ENCODE measurements around the gene TEX2. TPM values are rescaled to one million over a fixed set of nuclear protein-coding genes. Genes with fewer than 3 reads are reported as not detected.

The TEX2 gene
- total and polyA plus RNA-seq, 2 of the 13 experiments (the other 11 are each of a cell fraction or from before 2014, with no cell fraction given) = 21.4 to 37.7 TPM

- TF ChIP-seq AHDC1 (CRISPR knock-in tag; IDR thresholded peaks at IDR 0.05; ENCODE audit: borderline replicate concordance) (peak; percentile 76; the same call in 1 of the 2 replicates), ZNF687 (CRISPR knock-in tag; IDR thresholded peaks at IDR 0.05) (peak; percentile 88), TOE1 (CRISPR knock-in tag; IDR thresholded peaks at IDR 0.05) (no peak), TBL1XR1 (IDR thresholded peaks at IDR 0.05; ENCODE audit: borderline replicate concordance, low read length, partially characterized antibody) (no peak), ARHGAP35 (CRISPR knock-in tag; IDR thresholded peaks at IDR 0.05; ENCODE audit: borderline replicate concordance) (no peak), THAP11 (CRISPR knock-in tag; IDR thresholded peaks at IDR 0.05) (peak; percentile 55; the same call in 1 of the 2 replicates), ZFP62 (CRISPR knock-in tag; IDR thresholded peaks at IDR 0.05) (no peak), DNMT3B (CRISPR knock-in tag; conservative IDR thresholded peaks at IDR 0.05) (no peak), ZNF160 (CRISPR knock-in tag; IDR thresholded peaks at IDR 0.05) (no peak), XBP1 (CRISPR knock-in tag; IDR thresholded peaks at IDR 0.05) (no peak), ZC3H4 (CRISPR knock-in tag; IDR thresholded peaks at IDR 0.05; ENCODE audit: borderline replicate concordance) (no peak), HINFP (CRISPR knock-in tag; IDR thresholded peaks at IDR 0.05; ENCODE audit: low read depth) (0 out of 2 replicates have a peak, but pooled peaks have one; percentile 49), RFX3 (CRISPR knock-in tag; IDR thresholded peaks at IDR 0.05) (no peak)
- TF ChIP-seq, protein P1, sequence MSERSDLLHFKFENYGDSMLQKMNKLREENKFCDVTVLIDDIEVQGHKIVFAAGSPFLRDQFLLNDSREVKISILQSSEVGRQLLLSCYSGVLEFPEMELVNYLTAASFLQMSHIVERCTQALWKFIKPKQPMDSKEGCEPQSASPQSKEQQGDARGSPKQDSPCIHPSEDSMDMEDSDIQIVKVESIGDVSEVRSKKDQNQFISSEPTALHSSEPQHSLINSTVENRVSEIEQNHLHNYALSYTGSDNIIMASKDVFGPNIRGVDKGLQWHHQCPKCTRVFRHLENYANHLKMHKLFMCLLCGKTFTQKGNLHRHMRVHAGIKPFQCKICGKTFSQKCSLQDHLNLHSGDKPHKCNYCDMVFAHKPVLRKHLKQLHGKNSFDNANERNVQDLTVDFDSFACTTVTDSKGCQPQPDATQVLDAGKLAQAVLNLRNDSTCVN (CRISPR knock-in tag; IDR thresholded peaks at IDR 0.05; ENCODE audit: borderline replicate concordance) = no peak; the same call in 1 of the 2 replicates
- TF ChIP-seq, protein P2, sequence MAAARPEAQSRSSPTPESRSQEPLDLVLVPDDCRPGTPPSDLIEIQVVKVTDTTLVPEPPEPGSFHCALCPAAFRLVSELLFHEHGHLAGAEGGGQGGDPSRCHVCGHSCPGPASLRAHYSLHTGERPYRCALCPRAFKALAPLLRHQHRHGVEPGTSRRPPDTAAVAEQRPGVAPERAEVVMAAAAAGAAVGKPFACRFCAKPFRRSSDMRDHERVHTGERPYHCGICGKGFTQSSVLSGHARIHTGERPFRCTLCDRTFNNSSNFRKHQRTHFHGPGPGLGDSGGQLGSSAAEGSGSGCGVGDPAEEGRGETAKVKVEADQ (CRISPR knock-in tag; IDR thresholded peaks at IDR 0.05; ENCODE audit: borderline replicate concordance) = peak; percentile 69
Observed at GRCh38 chr17:64187093-64187895, 75.8 kb downstream of the TEX2 start (continued).

Data from HepG2 (cell line).